ENCODE measurements around the gene AGMO. TPM values are rescaled to one million over a fixed set of nuclear protein-coding genes. Genes with fewer than 3 reads are reported as not detected.

The AGMO gene
- polyA plus RNA-seq, 3 donors: not detected

- no peak overlapping the region for H3K27ac Mint-ChIP-seq
- no peak overlapping the region for H3K4me3 Mint-ChIP-seq
- no peaks in the 10 kb centered on the region for H3K27me3 Mint-ChIP-seq (ENCODE audit: low read depth in 3 of 3)
- H3K36me3 ChIP-seq (replicated peaks in 1 of 2; ENCODE audit: control insufficient read depth in 1 of 2, insufficient read depth in 2 of 2, low read length in 2 of 2): no peaks in the 10 kb centered on the region
- no peak overlapping the region for H3K4me2 ChIP-seq (replicated peaks; ENCODE audit: extremely low read depth, low read length, poor library complexity, severe bottlenecking)
- no CpG with 5 or more reads among the region's 3 CpGs for WGBS (ENCODE audit: insufficient coverage)
- H3K36me3 Mint-ChIP-seq: no peaks in the 10 kb centered on the region
- no peak overlapping the region for H3K27ac ChIP-seq (ENCODE audit: low read depth in 1 of 2, low read length in 2 of 2)
- H3K4me1 Mint-ChIP-seq: no peaks in the 10 kb centered on the region
- no peak overlapping the region for H2AFZ ChIP-seq (ENCODE audit: insufficient read depth, low read depth, low read length, poor library complexity, severe bottlenecking)
- H4K20me1 ChIP-seq (ENCODE audit: insufficient read depth, low read length): no peaks in the 10 kb centered on the region
- H3K79me2 ChIP-seq (ENCODE audit: insufficient read depth, low read length): no peaks in the 10 kb centered on the region
- no peaks in the 10 kb centered on the region for H3K27me3 ChIP-seq (ENCODE audit: control insufficient read depth in 2 of 2, insufficient read depth in 2 of 2, low read length in 2 of 2)
- peaks cover 0 to 3% of the 10 kb centered on the region in 2 donors for H3K9me3 ChIP-seq (replicated peaks in 1 of 2; ENCODE audit: control insufficient read depth in 1 of 2, insufficient read depth in 1 of 2, low read length in 2 of 2)
- no peak for DNase-seq
- H3K9ac ChIP-seq (ENCODE audit: insufficient read depth, low read length, poor library complexity, severe bottlenecking): no peak overlapping the region
- H3K4me3 ChIP-seq (replicated peaks in 1 of 3; ENCODE audit: low read depth in 2 of 3, low read length in 3 of 3): no peak overlapping the region
- intact Hi-C loops (cut with micrococcal nuclease): no loop called here
- H3K4me1 ChIP-seq (ENCODE audit: control insufficient read depth in 1 of 2, insufficient read depth in 2 of 2, low read length in 2 of 2): no peaks in the 10 kb centered on the region
- TF ChIP-seq, protein P1, sequence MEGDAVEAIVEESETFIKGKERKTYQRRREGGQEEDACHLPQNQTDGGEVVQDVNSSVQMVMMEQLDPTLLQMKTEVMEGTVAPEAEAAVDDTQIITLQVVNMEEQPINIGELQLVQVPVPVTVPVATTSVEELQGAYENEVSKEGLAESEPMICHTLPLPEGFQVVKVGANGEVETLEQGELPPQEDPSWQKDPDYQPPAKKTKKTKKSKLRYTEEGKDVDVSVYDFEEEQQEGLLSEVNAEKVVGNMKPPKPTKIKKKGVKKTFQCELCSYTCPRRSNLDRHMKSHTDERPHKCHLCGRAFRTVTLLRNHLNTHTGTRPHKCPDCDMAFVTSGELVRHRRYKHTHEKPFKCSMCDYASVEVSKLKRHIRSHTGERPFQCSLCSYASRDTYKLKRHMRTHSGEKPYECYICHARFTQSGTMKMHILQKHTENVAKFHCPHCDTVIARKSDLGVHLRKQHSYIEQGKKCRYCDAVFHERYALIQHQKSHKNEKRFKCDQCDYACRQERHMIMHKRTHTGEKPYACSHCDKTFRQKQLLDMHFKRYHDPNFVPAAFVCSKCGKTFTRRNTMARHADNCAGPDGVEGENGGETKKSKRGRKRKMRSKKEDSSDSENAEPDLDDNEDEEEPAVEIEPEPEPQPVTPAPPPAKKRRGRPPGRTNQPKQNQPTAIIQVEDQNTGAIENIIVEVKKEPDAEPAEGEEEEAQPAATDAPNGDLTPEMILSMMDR (IDR thresholded peaks at IDR 0.05): no peak
- peaks cover 0 to 9% (median 5%) of the 10 kb centered on the region in 7 donors for H3K9me3 Mint-ChIP-seq
These were observed 72.0 kb downstream of the AGMO start for GRCh38 chr7:15489861-15490260.

GRCh38 chr7:15489383-15489782, 72.4 kb downstream of the AGMO start:
- Histone ChIP-seq H3K4me3 (replicated peaks in 1 of 3; ENCODE audit: low read depth in 2 of 3, low read length in 3 of 3) (no peak overlapping the region), H3K79me2 (ENCODE audit: insufficient read depth, low read length) (no peaks in the 10 kb centered on the region), H2AFZ (ENCODE audit: insufficient read depth, low read depth, low read length, poor library complexity, severe bottlenecking) (no peak overlapping the region), H3K9me3 (replicated peaks in 1 of 2; ENCODE audit: control insufficient read depth in 1 of 2, insufficient read depth in 1 of 2, low read length in 2 of 2) (peaks cover 0 to 3% of the 10 kb centered on the region in 2 donors), H3K36me3 (replicated peaks in 1 of 2; ENCODE audit: control insufficient read depth in 1 of 2, insufficient read depth in 2 of 2, low read length in 2 of 2) (no peaks in the 10 kb centered on the region), H3K4me1 (ENCODE audit: control insufficient read depth in 1 of 2, insufficient read depth in 2 of 2, low read length in 2 of 2) (no peaks in the 10 kb centered on the region), H3K4me2 (replicated peaks; ENCODE audit: extremely low read depth, low read length, poor library complexity, severe bottlenecking) (no peak overlapping the region), H3K9ac (ENCODE audit: insufficient read depth, low read length, poor library complexity, severe bottlenecking) (no peak overlapping the region), H4K20me1 (ENCODE audit: insufficient read depth, low read length) (no peaks in the 10 kb centered on the region), H3K27me3 (ENCODE audit: control insufficient read depth in 2 of 2, insufficient read depth in 2 of 2, low read length in 2 of 2) (no peaks in the 10 kb centered on the region), H3K27ac (ENCODE audit: low read depth in 1 of 2, low read length in 2 of 2) (no peak overlapping the region)
- 89% methylated on average over 3 of the region's 4 CpGs for WGBS (ENCODE audit: insufficient coverage)
- H3K4me3 Mint-ChIP-seq: no peak overlapping the region
- intact Hi-C loops (cut with micrococcal nuclease): no loop called here
- no peaks in the 10 kb centered on the region for H3K4me1 Mint-ChIP-seq
- TF ChIP-seq, protein P1 (IDR thresholded peaks at IDR 0.05): no peak
- H3K27ac Mint-ChIP-seq: no peak overlapping the region
- H3K9me3 Mint-ChIP-seq: peaks cover 0 to 9% (median 5%) of the 10 kb centered on the region in 7 donors
- DNase-seq: no peak
- H3K27me3 Mint-ChIP-seq (ENCODE audit: low read depth in 3 of 3): no peaks in the 10 kb centered on the region
- H3K36me3 Mint-ChIP-seq: no peaks in the 10 kb centered on the region
